HG03378 (cell line): Measurements from ENCODE around the gene TAMM41.
A peak's percentile ranks its signal among the peaks of the same experiment; 100 is the strongest.
"Not testable (repeated sequence)": the region's sequence is repeated elsewhere in the genome, so short reads cannot be mapped to it uniquely, and the experiment has no call there.

Experiments used
- ATAC-seq: cut with Tn5 transposase; IDR thresholded peaks from one replicate; pipeline ENCODE4 v1.9.1; 2021; ENCODE audit warnings: mild to moderate bottlenecking, moderate library complexity; ENCODE audit not compliant: unreplicated experiment

Gene TAMM41, protein sequence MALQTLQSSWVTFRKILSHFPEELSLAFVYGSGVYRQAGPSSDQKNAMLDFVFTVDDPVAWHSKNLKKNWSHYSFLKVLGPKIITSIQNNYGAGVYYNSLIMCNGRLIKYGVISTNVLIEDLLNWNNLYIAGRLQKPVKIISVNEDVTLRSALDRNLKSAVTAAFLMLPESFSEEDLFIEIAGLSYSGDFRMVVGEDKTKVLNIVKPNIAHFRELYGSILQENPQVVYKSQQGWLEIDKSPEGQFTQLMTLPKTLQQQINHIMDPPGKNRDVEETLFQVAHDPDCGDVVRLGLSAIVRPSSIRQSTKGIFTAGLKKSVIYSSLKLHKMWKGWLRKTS

GRCh38 chr3:11846281-11847266, at the start of gene TAMM41:
TAMM41 (minus strand) TSS chr3:11846885; CDS start chr3:11846636, 249 bp downstream.
- ATAC-seq: peak; percentile 99

DNA sequence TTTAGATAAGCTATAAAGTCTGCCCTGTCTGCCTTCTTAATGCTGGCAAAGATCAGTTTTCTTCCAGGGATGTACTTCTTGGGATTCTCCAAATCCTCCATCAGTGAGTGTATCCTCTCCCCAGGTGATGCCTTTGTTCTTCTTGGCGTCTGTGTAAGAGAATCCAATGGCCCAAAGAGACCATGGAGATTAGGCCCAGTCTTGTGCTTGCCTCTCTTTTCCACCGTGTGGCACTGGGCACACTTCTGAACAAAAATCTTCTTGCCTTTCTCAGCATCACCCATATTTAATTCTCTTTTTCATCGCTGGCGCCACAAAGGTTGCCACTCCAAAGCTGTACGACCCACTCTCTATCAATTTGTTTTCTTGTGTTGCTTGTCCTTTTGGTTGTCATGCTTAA, 32.2 kb upstream of the TAMM41 start:
- no peak for ATAC-seq

- ATAC-seq: not testable (repeated sequence)
Measured at GRCh38 chr3:11874707-11875106, 28.0 kb upstream of the TAMM41 start.

- not testable (repeated sequence) for ATAC-seq
Measured at GRCh38 chr3:11863739-11864138, 17.1 kb upstream of the TAMM41 start.

DNA sequence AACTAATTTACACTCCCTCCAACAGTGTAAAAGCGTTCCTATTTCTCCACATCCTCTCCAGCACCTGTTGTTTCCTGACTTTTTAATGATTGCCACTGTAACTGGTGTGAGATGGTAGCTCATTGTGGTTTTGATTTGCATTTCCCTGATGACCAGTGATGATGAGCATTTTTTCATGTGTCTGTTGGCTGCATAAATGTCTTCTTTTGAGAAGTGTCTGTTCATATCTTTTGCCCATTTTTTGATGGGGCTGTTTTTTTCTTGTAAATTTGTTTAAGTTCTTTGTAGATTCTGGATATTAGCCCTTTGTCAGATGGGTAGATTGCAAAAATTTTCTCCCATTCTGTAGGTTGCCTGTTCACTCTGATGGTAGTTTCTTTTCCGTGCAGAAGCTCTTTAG, 15.9 kb upstream of the TAMM41 start:
- not testable (repeated sequence) for ATAC-seq

- ATAC-seq: not testable (repeated sequence)
Measured at GRCh38 chr3:11862145-11862544, 15.5 kb upstream of the TAMM41 start.

DNA sequence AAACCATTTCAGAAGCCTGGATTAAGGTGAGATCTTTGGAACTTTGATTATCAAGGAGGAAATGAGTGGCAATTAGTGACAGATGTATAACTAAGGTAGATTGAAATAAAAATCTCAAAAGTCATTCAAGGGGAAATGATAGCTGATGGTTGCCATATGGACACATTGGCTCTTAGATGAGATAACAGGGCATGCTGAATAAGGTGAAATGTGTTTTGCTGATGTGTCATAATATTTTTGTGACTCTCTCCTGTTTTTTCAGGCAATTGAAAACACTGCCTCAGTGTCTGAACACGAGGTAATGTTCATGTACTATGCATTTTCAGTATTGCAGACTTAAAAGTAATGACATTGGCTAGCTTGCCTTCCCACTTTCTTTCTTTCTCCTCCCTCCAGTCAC, 13.5 kb upstream of the TAMM41 start:
- ATAC-seq: not testable (repeated sequence)

DNA sequence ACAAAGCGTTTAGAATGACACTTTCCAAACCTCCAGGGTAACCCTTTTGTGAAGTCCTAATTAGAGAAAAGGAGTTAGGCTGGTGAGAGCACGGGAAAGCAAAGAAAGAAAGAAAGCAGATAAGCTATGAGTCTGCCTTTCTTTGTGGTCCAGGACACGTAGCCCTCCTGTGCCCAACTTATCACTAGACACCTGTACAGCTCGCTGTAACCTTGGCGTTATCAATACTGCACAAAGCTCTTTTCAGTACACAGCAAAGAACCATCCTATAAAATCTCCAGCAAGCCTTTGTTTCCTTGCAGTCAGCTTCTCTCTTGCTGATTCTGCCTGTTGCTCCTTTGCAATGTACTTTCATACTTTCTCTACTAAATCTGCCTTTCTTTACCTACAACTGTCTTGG, 6.8 kb upstream of the TAMM41 start:
- ATAC-seq: no peak

DNA sequence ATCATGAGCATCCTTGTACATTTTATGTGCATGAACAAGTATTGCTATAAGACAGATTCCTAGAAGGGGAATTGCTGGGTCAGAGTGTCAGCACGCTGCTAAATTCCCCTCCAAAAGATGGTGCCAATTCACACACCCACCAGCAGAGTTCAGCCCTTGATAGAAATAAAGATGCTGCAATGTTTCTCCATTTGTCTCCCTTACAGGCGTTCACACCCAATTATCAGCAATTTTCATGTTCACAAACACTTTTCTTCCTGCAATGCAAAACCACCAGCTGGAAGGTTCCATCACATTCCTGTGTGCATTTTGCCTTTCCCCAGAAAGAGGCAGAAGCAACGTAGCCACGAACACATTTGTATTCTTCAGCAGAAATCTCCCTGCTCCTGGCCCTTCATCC, 3.3 kb upstream of the TAMM41 start:
- ATAC-seq: no peak

GRCh38 chr3:11847607-11848006, 922 bp upstream of the TAMM41 start:
- no peak for ATAC-seq

DNA sequence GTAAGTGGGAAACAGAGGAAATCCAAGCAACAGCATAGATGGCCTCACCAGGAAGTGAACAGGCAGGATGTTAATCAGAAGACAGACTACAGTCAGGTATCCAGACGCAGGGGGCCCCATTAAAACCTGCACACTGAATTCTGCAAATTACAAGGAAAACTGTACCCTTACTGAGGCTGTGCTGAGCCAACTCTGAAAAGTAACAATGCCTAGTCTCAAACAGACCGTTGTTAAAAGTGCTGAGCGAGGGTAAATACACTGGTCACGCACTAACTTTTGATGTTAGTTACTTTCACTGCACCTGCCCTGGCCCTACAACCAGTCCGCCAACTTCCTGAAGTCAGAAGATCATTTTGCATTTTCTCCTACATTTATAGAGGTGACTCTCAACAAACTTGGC, 1.0 kb downstream of the TAMM41 start:
- ATAC-seq: no peak

- no peak for ATAC-seq
Measured at GRCh38 chr3:11844891-11845290, 1.8 kb downstream of the TAMM41 start.

- ATAC-seq: no peak
Measured at GRCh38 chr3:11835028-11835639, 11.6 kb downstream of the TAMM41 start.

GRCh38 chr3:11832981-11833905, 13.4 kb downstream of the TAMM41 start:
- ATAC-seq: no peak

- no peak for ATAC-seq
Measured at GRCh38 chr3:11829416-11829815, 17.3 kb downstream of the TAMM41 start.

DNA sequence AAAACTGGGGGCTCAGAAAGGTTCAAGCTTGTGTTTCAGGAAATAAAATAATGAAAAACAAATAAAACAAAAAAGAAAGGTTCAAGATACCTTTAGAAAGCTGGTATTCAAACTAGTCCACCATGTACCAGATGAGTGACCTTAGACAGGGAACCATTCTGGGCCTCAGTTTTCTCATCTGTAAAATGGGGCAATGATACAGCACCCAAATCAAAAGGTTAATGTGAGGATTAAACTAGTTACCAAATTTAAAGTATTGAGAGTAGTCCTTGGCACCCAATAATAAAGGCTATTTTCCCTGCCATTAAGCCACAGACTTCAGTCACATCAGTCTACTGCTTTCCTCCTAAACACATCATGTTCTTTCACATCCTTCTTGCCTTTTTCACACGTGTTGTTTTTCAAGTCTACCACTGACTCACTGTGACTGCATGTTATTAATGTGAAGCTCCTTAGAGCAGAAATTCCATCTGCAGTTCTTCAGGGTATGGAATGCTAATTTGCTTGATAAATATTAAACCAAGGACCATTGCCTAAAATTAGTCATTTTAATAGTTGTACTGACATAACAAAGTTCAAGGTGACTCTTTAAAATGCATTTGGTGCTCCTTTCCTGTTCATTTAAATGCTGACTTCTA, 19.9 kb downstream of the TAMM41 start:
- ATAC-seq: no peak

GRCh38 chr3:11825301-11825700, 21.4 kb downstream of the TAMM41 start:
- ATAC-seq: no peak

DNA sequence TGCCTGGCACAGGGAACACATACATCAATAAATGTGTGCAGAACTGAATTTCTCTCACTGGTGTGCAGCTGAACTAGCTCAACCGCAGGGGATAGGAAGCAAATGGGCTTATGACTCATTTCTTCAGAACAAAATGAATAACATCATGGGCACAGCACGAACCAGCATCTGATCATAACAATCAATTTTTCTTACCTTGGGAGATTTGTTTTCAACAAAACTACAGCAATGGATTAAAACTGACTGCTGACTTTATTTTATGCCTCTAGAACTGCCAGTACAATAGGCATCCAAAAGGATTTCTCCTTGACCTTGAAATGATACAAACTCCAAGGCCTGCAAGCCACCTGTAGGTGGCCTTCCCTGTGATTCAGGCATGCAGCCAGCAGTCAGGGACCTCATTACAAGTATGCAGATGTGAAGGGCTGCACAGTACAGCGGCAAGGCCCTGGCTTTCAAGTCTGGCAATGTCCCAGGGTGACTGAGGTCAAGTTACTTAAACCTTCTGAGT, 26.1 kb downstream of the TAMM41 start:
- peak; percentile 82 for ATAC-seq

DNA sequence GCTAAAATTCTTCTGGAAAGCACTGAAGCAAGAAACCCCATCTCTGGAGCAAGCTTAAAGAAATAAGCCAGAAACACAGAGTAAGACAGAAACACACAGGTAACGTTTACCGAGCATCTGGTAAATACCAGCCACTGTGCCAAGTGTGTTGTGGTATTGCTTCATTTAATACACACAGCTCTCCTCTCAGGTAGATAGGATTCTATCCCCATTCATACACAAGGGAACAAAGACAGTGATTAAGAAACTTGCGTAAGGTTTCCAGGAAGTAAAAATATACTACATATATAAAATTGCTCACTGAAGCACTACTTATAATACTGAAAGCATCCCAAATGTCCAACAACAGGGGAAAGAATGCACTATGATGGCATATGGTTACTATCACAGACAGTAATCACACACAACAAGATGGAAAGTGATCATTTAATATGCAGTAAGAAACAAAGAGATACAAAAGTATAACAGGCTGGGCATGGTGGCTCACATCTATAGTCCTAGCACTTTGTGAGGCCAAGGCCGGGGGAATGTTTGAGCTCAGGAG, 27.5 kb downstream of the TAMM41 start:
- no peak for ATAC-seq
